Measurements from ENCODE around the gene DTD2. TPM values are rescaled to one million over a fixed set of nuclear protein-coding genes. Genes with fewer than 3 reads are reported as not detected.

Gene DTD2
- total RNA-seq, 1 experiment from 2014 or later = 14.8 TPM

- no peak overlapping the region for H2BK20ac ChIP-seq (ENCODE audit: low read depth, low read length, poor library complexity, severe bottlenecking)
- H4K5ac ChIP-seq (ENCODE audit: insufficient read length, low read depth, low read length) = no peak overlapping the region
- H3K9me3 ChIP-seq (ENCODE audit: control insufficient read depth, low read depth, low read length) = no peaks in the 10 kb centered on the region
- H3K23ac ChIP-seq (ENCODE audit: insufficient read length, low read depth, low read length) = no peak overlapping the region
- no CpG with 5 or more reads among the region's 2 CpGs for WGBS (ENCODE audit: extremely low coverage, insufficient read length, low lambda C conversion rate)
- no peak overlapping the region for H3K56ac ChIP-seq (ENCODE audit: insufficient read length, low read depth, low read length)
- DNase-seq = no peak
- H3K4me3 Mint-ChIP-seq = no peak overlapping the region
- no peak overlapping the region for H3K27ac ChIP-seq (ENCODE audit: insufficient read length, low read depth, low read length)
- no peak overlapping the region for H2BK15ac ChIP-seq (ENCODE audit: low read depth, low read length)
- no peaks in the 10 kb centered on the region for H3K27me3 ChIP-seq (ENCODE audit: insufficient read depth, low read length)
- no peaks in the 10 kb centered on the region for H3K27me3 Mint-ChIP-seq (ENCODE audit: low read depth)
- H2BK12ac ChIP-seq (ENCODE audit: insufficient read length, low read depth, low read length) = no peak overlapping the region
- no peak overlapping the region; a peak in 1 of 7 replicates for H3K27ac Mint-ChIP-seq
- H2AK5ac ChIP-seq (ENCODE audit: insufficient read length, low read length) = no peak overlapping the region
- H2BK5ac ChIP-seq (ENCODE audit: insufficient read length, low read length) = no peak overlapping the region
- no peak overlapping the region for H2AFZ ChIP-seq (ENCODE audit: low read length)
- no peaks in the 10 kb centered on the region; the same call in 1 of the 2 replicates for H3K4me1 ChIP-seq (ENCODE audit: insufficient read depth, low read length)
- 0 out of 2 replicates have a peak, but pooled peaks cover 2% of the 10 kb centered on the region for H3K79me2 ChIP-seq (ENCODE audit: insufficient read depth, low read length)
- no peak overlapping the region for H3K9ac ChIP-seq (ENCODE audit: extremely low read depth, insufficient read length, low read length)
- H3K79me1 ChIP-seq (ENCODE audit: insufficient read depth, low read depth, low read length, poor library complexity, severe bottlenecking) = peaks cover 3% of the 10 kb centered on the region
- H3K36me3 Mint-ChIP-seq (ENCODE audit: insufficient read depth in 1 of 3, low read depth in 3 of 3) = peaks cover 7 to 10% (median 9%) of the 10 kb centered on the region in 3 experiments; a peak in 6 of 7 replicates
- TF ChIP-seq CTCF (conservative IDR thresholded peaks at IDR 0.05) = no peak
- peaks cover 2 to 4% of the 10 kb centered on the region in 2 experiments; a peak in 2 of 4 replicates for H3K4me1 Mint-ChIP-seq
- no peak overlapping the region for H2BK120ac ChIP-seq (ENCODE audit: low read depth, low read length, poor library complexity, severe bottlenecking)
- H3K23me2 ChIP-seq (ENCODE audit: insufficient read length, low read depth, low read length, poor library complexity, severe bottlenecking) = no peaks in the 10 kb centered on the region
- H3K14ac ChIP-seq (ENCODE audit: insufficient read depth, low read length) = no peak overlapping the region
- no peak overlapping the region for H3K18ac ChIP-seq (ENCODE audit: insufficient read length, low read depth, low read length)
- H3K4me2 ChIP-seq (ENCODE audit: insufficient read depth, insufficient read length, low read length) = no peak overlapping the region
- H3T11ph ChIP-seq (ENCODE audit: low read length) = no peak overlapping the region
- H4K8ac ChIP-seq (replicated peaks; ENCODE audit: insufficient read length, low read depth, low read length) = no peak overlapping the region
- no peaks in the 10 kb centered on the region for H3K9me3 Mint-ChIP-seq
- H4K20me1 ChIP-seq (ENCODE audit: control insufficient read depth, insufficient read depth, insufficient read length) = no peaks in the 10 kb centered on the region
- no peak overlapping the region for H4K91ac ChIP-seq (ENCODE audit: insufficient read length, low read depth, low read length)
- H3K4ac ChIP-seq (ENCODE audit: low read depth, low read length) = no peak overlapping the region
Measured at GRCh38 chr14:31402764-31403439, 54.4 kb downstream of the DTD2 start.

All from H9 (cell line).